K562 (cell line): Measurements from ENCODE around the gene RARRES2. TPM values are rescaled to one million over a fixed set of nuclear protein-coding genes. Genes with fewer than 3 reads are reported as not detected.
A peak's percentile ranks its signal among the peaks of the same experiment; 100 is the strongest.

Experiments
- CHD2 ChIP-seq: IDR thresholded peaks from 2 replicates; pipeline ENCODE4 v1.6.1; 2011; ENCODE audit warnings: low read depth, low read length
- CREM ChIP-seq: IDR thresholded peaks from 2 replicates; pipeline ENCODE4 v1.6.1; 2014; ENCODE audit warnings: antibody characterized with exemption, low read depth
- CUX1 ChIP-seq: fragments of 200-800 bp; sonication (Bioruptor generic); IDR thresholded peaks from 2 replicates; pipeline ENCODE4 v1.6.1; 2016; ENCODE audit warnings: missing genetic modification characterization, missing compliant biosample characterization
- LEF1 ChIP-seq: fragments of 450-650 bp; IDR thresholded peaks from 2 replicates; pipeline ENCODE4 v1.6.1; 2016; ENCODE audit warnings: mild to moderate bottlenecking
- MNT ChIP-seq, 2 experiments: fragments of 450-650 bp; conservative IDR thresholded peaks; 2 replicates each; pipeline ENCODE4 v1.6.1; 2017; ENCODE audit warnings: mild to moderate bottlenecking in 2 of 2, moderate library complexity in 2 of 2
- NCOA4 ChIP-seq: fragments of 450-650 bp; IDR thresholded peaks from 2 replicates; pipeline ENCODE4 v1.6.1; 2018; ENCODE audit warnings: mild to moderate bottlenecking; ENCODE audit not compliant: partially characterized antibody
- NELFE ChIP-seq: IDR thresholded peaks from 2 replicates; pipeline ENCODE4 v1.6.1; 2011; ENCODE audit warnings: mild to moderate bottlenecking; ENCODE audit not compliant: insufficient read depth, insufficient read length
- POLR2B ChIP-seq: fragments of 450-650 bp; IDR thresholded peaks from 2 replicates; pipeline ENCODE4 v1.6.1; 2018; ENCODE audit warnings: low read depth; ENCODE audit not compliant: partially characterized antibody
- RERE ChIP-seq: sonication (generic); formaldehyde crosslinking; IDR thresholded peaks from 2 replicates; pipeline ENCODE4 v1.8.0; 2023; ENCODE audit warnings: missing genetic modification reagents, mild to moderate bottlenecking, borderline replicate concordance
- TEAD1 ChIP-seq, 2 experiments: fragments of 450-650 bp in 1 of 2; sonication (generic) in 1 of 2; formaldehyde crosslinking; IDR thresholded peaks; 2 replicates each; pipeline versions ENCODE4 v1.4.0 to v1.8.0; 2020 to 2022; ENCODE audit warnings: mild to moderate bottlenecking in 2 of 2, missing genetic modification reagents in 1 of 2
- TRIM25 ChIP-seq: fragments of 450-650 bp; IDR thresholded peaks from 2 replicates; pipeline ENCODE4 v1.7.0; 2016; ENCODE audit warnings: borderline replicate concordance
- ZC3H8 ChIP-seq: fragments of 450-650 bp; IDR thresholded peaks from 2 replicates; pipeline ENCODE4 v1.6.1; 2017
- ZNF239 ChIP-seq: fragments of 250-450 bp; sonication (Bioruptor Pico); IDR thresholded peaks from 2 replicates; pipeline ENCODE4 v1.4.0; 2020; ENCODE audit warnings: mild to moderate bottlenecking
- polyA plus RNA-seq, 8 experiments: library from polyadenylated mRNA; depleted of rRNA in 4 of 8; stranded (reverse) in 5 of 8; unstranded in 3 of 8; fragments of >200 nt; fragmentation: Nextera tagmentation in 2 of 8; fragmentation: Illumina TruSeq in 1 of 8; extraction: Ambion mirVana in 2 of 8; extraction: Trizol in 1 of 8; gene quantifications; 2 replicates each; pipeline versions ENCODE4 v1.2.1 to v1.2.3, GENCODE V29; 2011 to 2014; ENCODE audit warnings: inconsistent platforms in 1 of 8, missing spikeins in 1 of 8
- total RNA-seq, 7 experiments: library from RNA; depleted of rRNA in 6 of 7; stranded (reverse); fragments of >200 nt in 6 of 7; fragmentation: Illumina TruSeq in 2 of 7; extraction: Trizol in 2 of 7; gene quantifications; 2 replicates each; pipeline versions ENCODE4 v1.2.1 to v1.2.3, GENCODE V29; 2011 to 2021; ENCODE audit warnings: low replicate concordance in 1 of 7

RARRES2 gene
- total and polyA plus RNA-seq, 9 of the 15 experiments (the other 6 are each of a cell fraction or from before 2014, with no cell fraction given) = 0.11 to 1.7 (median 0.23) TPM; not detected in 6

GRCh38 chr7:150317748-150318444 is 23.5 kb downstream of the RARRES2 start (continued):
- TF ChIP-seq CUX1 (CRISPR knock-in tag) (no peak), POLR2B (no peak), RERE (CRISPR knock-in tag) (no peak), NCOA4 (no peak), TEAD1 (CRISPR knock-in tag; IDR thresholded peaks at IDR 0.05) (peak in 1 of 2 experiments; percentile 78; a peak in 1 of 4 replicates), ZNF239 (no peak; the same call in 1 of the 2 replicates), NELFE (no peak), TRIM25 (no peak), CREM (peak; percentile 76), LEF1 (peak; percentile 70; the same call in 1 of the 2 replicates), CHD2 (no peak), MNT (conservative IDR thresholded peaks at IDR 0.05) (peak; percentile 51 to 75; a peak in 3 of 4 replicates), ZC3H8 (no peak)
